Measurements from ENCODE around the gene HS2ST1. TPM values are rescaled to one million over a fixed set of nuclear protein-coding genes. Genes with fewer than 3 reads are reported as not detected.

HS2ST1 gene
- total RNA-seq, 1 experiment from 2014 or later, result 45.8 TPM

DNA sequence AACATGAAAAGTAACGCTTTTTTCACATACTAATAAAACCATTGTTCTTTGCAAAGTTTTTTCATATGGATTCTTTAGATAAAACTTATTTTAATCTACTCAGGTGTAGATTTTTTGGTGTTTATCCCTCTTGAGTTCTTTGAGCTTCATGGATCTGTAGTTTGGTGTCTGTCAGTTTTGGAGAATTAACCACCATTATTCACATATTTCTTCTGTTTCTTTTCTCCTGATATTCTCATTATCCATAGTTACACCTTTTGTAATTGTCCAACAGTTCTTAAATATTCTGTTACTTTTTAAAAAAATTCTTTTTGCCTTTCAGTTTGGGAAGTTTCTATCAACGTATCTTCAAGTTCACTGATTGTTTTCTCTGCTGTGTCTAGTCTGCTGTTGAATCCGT lies 18.6 kb downstream of the HS2ST1 start:
- peaks cover 3% of the 10 kb centered on the region for H3K4me1 ChIP-seq (ENCODE audit: insufficient read depth, low read length, poor library complexity, severe bottlenecking)
- POLR2A ChIA-PET (ENCODE audit: low non-redundant PET), result no interaction called here
- intact Hi-C loops (cut with micrococcal nuclease; ENCODE audit: unreplicated experiment), result no loop called here
- no peaks in the 10 kb centered on the region for H3K9me3 ChIP-seq (ENCODE audit: low read depth, low read length, poor library complexity, severe bottlenecking)
- no peak for TF ChIP-seq EZH2 (IDR thresholded peaks at IDR 0.05; ENCODE audit: borderline replicate concordance, low read depth, low read length, poor library complexity, severe bottlenecking)
- TF ChIP-seq, protein P1, sequence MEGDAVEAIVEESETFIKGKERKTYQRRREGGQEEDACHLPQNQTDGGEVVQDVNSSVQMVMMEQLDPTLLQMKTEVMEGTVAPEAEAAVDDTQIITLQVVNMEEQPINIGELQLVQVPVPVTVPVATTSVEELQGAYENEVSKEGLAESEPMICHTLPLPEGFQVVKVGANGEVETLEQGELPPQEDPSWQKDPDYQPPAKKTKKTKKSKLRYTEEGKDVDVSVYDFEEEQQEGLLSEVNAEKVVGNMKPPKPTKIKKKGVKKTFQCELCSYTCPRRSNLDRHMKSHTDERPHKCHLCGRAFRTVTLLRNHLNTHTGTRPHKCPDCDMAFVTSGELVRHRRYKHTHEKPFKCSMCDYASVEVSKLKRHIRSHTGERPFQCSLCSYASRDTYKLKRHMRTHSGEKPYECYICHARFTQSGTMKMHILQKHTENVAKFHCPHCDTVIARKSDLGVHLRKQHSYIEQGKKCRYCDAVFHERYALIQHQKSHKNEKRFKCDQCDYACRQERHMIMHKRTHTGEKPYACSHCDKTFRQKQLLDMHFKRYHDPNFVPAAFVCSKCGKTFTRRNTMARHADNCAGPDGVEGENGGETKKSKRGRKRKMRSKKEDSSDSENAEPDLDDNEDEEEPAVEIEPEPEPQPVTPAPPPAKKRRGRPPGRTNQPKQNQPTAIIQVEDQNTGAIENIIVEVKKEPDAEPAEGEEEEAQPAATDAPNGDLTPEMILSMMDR (conservative IDR thresholded peaks at IDR 0.05; ENCODE audit: low read depth, low read length), result no peak
- H3K36me3 ChIP-seq (ENCODE audit: insufficient read depth, low read length, poor library complexity, severe bottlenecking), result no peaks in the 10 kb centered on the region
- no peak overlapping the region for H3K27ac ChIP-seq (ENCODE audit: low read depth, low read length, poor library complexity, severe bottlenecking)
- no peaks in the 10 kb centered on the region for H3K27me3 ChIP-seq (replicated peaks; ENCODE audit: insufficient read depth, low read depth, low read length, poor library complexity)
- H3K4me3 ChIP-seq (ENCODE audit: low read depth, low read length, poor library complexity, severe bottlenecking), result no peak overlapping the region
- CTCF ChIA-PET, result no interaction called here
- DNase-seq (ENCODE audit: low spot score), result no peak
- no TSS peak for BruUV-seq (replicated peaks)

DNA sequence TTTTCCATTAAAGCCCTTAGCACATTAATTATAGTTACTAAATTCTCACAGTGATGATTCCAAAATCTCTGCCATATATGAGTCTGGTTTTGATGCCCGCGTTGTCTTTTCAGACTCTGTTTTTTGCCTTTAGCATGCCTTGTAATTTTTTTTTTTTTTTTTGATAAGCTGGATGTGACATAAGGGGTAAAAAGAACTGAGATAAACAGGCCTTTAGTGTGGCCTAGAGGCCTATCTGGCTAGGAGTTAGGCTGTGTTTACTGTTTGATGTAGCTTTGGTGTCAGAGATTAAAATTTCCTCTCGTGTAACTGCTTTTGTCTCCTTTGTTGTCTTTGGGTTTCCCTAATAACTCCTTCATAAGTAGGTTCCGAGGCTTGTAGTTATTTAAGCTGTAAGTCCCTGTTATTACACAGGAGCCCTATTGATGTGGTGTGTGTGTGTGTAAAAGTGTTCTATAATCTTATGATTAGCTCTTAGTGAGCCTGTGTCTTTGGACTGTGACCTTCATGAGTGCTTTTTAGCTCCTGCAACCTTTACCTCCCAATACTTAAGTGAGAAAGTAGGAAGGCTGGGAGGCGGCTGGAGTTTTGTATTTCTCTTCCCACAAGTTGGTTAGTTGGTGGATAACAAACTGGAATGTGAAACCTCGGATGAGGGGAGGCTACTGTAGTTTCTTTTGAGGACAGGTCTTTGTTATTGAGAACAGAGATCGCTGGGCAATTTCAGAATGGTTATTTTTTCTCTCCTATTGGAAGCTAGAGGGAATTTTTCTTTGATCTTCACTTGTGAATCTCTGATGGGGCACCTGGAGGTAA lies 19.3 kb downstream of the HS2ST1 start:
- no peak overlapping the region for H3K4me3 ChIP-seq (ENCODE audit: low read depth, low read length, poor library complexity, severe bottlenecking)
- H3K4me1 ChIP-seq (ENCODE audit: insufficient read depth, low read length, poor library complexity, severe bottlenecking), result peaks cover 10% of the 10 kb centered on the region
- no peak overlapping the region for H3K27ac ChIP-seq (ENCODE audit: low read depth, low read length, poor library complexity, severe bottlenecking)
- DNase-seq (ENCODE audit: low spot score), result no peak
- H3K9me3 ChIP-seq (ENCODE audit: low read depth, low read length, poor library complexity, severe bottlenecking), result no peaks in the 10 kb centered on the region
- POLR2A ChIA-PET (ENCODE audit: low non-redundant PET), result no interaction called here
- no TSS peak for BruUV-seq (replicated peaks)
- H3K36me3 ChIP-seq (ENCODE audit: insufficient read depth, low read length, poor library complexity, severe bottlenecking), result no peaks in the 10 kb centered on the region
- TF ChIP-seq, protein P1 (conservative IDR thresholded peaks at IDR 0.05; ENCODE audit: low read depth, low read length), result no peak
- TF ChIP-seq EZH2 (IDR thresholded peaks at IDR 0.05; ENCODE audit: borderline replicate concordance, low read depth, low read length, poor library complexity, severe bottlenecking), result no peak
- intact Hi-C loops (cut with micrococcal nuclease; ENCODE audit: unreplicated experiment), result no loop called here
- CTCF ChIA-PET, result interaction anchor here (0.6 kb wide), 1 partner anchor 1457 kb away, joined by 3 read pairs; no protein-coding TSS in a partner anchor
- H3K27me3 ChIP-seq (replicated peaks; ENCODE audit: insufficient read depth, low read depth, low read length, poor library complexity), result no peaks in the 10 kb centered on the region

DNA sequence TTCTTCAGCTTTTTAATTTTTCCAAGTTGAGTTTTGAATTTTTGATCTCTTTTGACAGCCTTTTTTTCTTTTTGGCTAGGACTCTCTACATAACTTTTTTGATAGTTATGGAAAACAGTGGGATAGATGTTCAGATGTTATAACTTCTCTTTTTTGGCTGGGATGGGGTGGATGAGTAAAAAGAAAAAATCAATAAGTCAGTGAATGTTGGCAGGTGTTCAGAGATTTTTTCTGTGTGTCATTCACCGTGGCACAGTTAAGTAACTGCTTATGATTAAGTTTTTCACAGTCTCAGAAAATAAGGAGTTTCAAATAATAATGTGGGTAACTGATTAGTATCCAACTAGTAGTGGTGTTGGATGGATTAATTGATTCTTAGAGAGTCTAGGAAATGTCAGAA lies 24.0 kb downstream of the HS2ST1 start:
- TF ChIP-seq, protein P1 (conservative IDR thresholded peaks at IDR 0.05; ENCODE audit: low read depth, low read length), result no peak
- no peak for TF ChIP-seq EZH2 (IDR thresholded peaks at IDR 0.05; ENCODE audit: borderline replicate concordance, low read depth, low read length, poor library complexity, severe bottlenecking)
- DNase-seq (ENCODE audit: low spot score), result no peak
- no TSS peak for BruUV-seq (replicated peaks)
- H3K4me1 ChIP-seq (ENCODE audit: insufficient read depth, low read length, poor library complexity, severe bottlenecking), result peaks cover 16% of the 10 kb centered on the region
- no peak overlapping the region for H3K27ac ChIP-seq (ENCODE audit: low read depth, low read length, poor library complexity, severe bottlenecking)
- no peaks in the 10 kb centered on the region for H3K36me3 ChIP-seq (ENCODE audit: insufficient read depth, low read length, poor library complexity, severe bottlenecking)
- H3K9me3 ChIP-seq (ENCODE audit: low read depth, low read length, poor library complexity, severe bottlenecking), result no peaks in the 10 kb centered on the region
- H3K27me3 ChIP-seq (replicated peaks; ENCODE audit: insufficient read depth, low read depth, low read length, poor library complexity), result no peaks in the 10 kb centered on the region
- intact Hi-C loops (cut with micrococcal nuclease; ENCODE audit: unreplicated experiment), result no loop called here
- no peak overlapping the region for H3K4me3 ChIP-seq (ENCODE audit: low read depth, low read length, poor library complexity, severe bottlenecking)
- ChIA-PET POLR2A (ENCODE audit: low non-redundant PET) (no interaction called here), CTCF (no interaction called here)

Measured in A673 (cell line).